ENCODE results near the gene KIF11.
A peak's percentile ranks its signal among the peaks of the same experiment; 100 is the strongest.
"Not testable (repeated sequence)": the region's sequence is repeated elsewhere in the genome, so short reads cannot be mapped to it uniquely, and the experiment has no call there.

KIF11 gene

GRCh38 chr10:92573091-92573797, 19.7 kb upstream of the KIF11 start:
- peak; percentile 35 for TF ChIP-seq CTCF (conservative IDR thresholded peaks at IDR 0.05; ENCODE audit: low read length)
- peak overlapping the region; percentile 92 for H3K4me3 ChIP-seq (ENCODE audit: low read length)
- peak; percentile 54 for DNase-seq (ENCODE audit: low read depth)

GRCh38 chr10:92573798-92574547, 19.0 kb upstream of the KIF11 start, which contains the start of gene IDE:
Gene IDE, minus strand, starts transcription at chr10:92574093. Its CDS starts 74 bp downstream, at chr10:92574019.
- TF ChIP-seq CTCF (conservative IDR thresholded peaks at IDR 0.05; ENCODE audit: low read length), result peak; percentile 68
- peak; percentile 89 for DNase-seq (ENCODE audit: low read depth)
- peak within 1 kb of the TSS; percentile 92 for H3K4me3 ChIP-seq (ENCODE audit: low read length)

- 0 out of 2 replicates have a peak, but pooled peaks have one; percentile 6 for TF ChIP-seq CTCF (conservative IDR thresholded peaks at IDR 0.05; ENCODE audit: low read length)
- no peak for DNase-seq (ENCODE audit: low read depth)
- peak overlapping the region; percentile 92 for H3K4me3 ChIP-seq (ENCODE audit: low read length)
Measured at GRCh38 chr10:92574548-92575261, 18.2 kb upstream of the KIF11 start.

- no peak for TF ChIP-seq CTCF (conservative IDR thresholded peaks at IDR 0.05; ENCODE audit: low read length)
- no peak overlapping the region for H3K4me3 ChIP-seq (ENCODE audit: low read length)
- DNase-seq (ENCODE audit: low read depth), result peak; percentile 69
Measured at GRCh38 chr10:92575961-92576360, 17.0 kb upstream of the KIF11 start.

- H3K4me3 ChIP-seq (ENCODE audit: low read length); DNase-seq (ENCODE audit: low read depth): not testable (repeated sequence)
Measured at GRCh38 chr10:92582347-92582746, 10.6 kb upstream of the KIF11 start.

- TF ChIP-seq CTCF (conservative IDR thresholded peaks at IDR 0.05; ENCODE audit: low read length), result peak; percentile 52
- peak overlapping the region; percentile 80 for H3K4me3 ChIP-seq (ENCODE audit: low read length)
- DNase-seq (ENCODE audit: low read depth), result peak; percentile 62
Measured at GRCh38 chr10:92590623-92591549, 2.0 kb upstream of the KIF11 start.
